DND-41 (cell line): ENCODE measurements around the gene MMP14.

Experiments
- CTCF ChIP-seq: IDR thresholded peaks from 2 replicates; pipeline ENCODE4 v1.5.1; 2012; ENCODE audit warnings: borderline replicate concordance, low read length, moderate library complexity, mild to moderate bottlenecking; ENCODE audit not compliant: poor library complexity, severe bottlenecking; ENCODE audit errors: extremely low read depth
- EZH2 ChIP-seq: IDR thresholded peaks from 3 replicates; pipeline ENCODE4 v1.6.1; 2012; ENCODE audit warnings: borderline replicate concordance, low read depth, mild to moderate bottlenecking, moderate library complexity, low read length, inconsistent platforms; ENCODE audit not compliant: severe bottlenecking

- TF ChIP-seq CTCF (no peak), EZH2 (no peak)
These were observed 49.6 kb downstream of the MMP14 start for GRCh38 chr14:22885975-22886374.
